ENCODE data around the gene GPNMB. TPM values are rescaled to one million over a fixed set of nuclear protein-coding genes. Genes with fewer than 3 reads are reported as not detected.

The GPNMB gene
- total RNA-seq, 1 donor from 2014 or later = 13.4 TPM

DNA sequence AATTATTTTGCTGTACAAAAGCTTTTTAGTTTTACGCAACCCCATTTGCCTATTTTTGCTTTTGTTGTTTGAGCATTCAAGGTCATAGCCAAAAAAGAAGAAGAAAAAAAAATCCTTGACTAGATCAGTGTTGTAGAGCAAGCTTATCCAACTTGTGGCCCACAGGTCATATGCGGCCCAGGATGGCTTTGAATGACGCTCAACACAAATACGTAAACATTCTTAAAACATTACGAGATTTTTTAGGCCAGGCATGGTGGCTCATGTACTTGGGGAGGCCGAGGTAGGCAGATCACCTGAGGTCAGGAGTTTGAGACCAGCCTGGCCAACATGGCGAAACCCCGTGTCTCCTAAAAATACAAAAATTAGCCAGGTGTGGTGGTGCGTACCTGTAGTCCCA, 44.4 kb downstream of the GPNMB start:
- Histone ChIP-seq H3K27me3 (ENCODE audit: control insufficient read depth, insufficient read depth, low read length) (no peaks in the 10 kb centered on the region), H3K36me3 (ENCODE audit: control insufficient read depth, insufficient read depth, low read length) (no peaks in the 10 kb centered on the region), H3K4me3 (ENCODE audit: low read depth, low read length) (no peak overlapping the region)
- TF ChIP-seq, protein P1, sequence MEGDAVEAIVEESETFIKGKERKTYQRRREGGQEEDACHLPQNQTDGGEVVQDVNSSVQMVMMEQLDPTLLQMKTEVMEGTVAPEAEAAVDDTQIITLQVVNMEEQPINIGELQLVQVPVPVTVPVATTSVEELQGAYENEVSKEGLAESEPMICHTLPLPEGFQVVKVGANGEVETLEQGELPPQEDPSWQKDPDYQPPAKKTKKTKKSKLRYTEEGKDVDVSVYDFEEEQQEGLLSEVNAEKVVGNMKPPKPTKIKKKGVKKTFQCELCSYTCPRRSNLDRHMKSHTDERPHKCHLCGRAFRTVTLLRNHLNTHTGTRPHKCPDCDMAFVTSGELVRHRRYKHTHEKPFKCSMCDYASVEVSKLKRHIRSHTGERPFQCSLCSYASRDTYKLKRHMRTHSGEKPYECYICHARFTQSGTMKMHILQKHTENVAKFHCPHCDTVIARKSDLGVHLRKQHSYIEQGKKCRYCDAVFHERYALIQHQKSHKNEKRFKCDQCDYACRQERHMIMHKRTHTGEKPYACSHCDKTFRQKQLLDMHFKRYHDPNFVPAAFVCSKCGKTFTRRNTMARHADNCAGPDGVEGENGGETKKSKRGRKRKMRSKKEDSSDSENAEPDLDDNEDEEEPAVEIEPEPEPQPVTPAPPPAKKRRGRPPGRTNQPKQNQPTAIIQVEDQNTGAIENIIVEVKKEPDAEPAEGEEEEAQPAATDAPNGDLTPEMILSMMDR (IDR thresholded peaks at IDR 0.05; ENCODE audit: insufficient read depth, low read length, severe bottlenecking) = no peak
- DNase-seq (ENCODE audit: low read depth) = no peak
- FAIRE-seq = no peak

DNA sequence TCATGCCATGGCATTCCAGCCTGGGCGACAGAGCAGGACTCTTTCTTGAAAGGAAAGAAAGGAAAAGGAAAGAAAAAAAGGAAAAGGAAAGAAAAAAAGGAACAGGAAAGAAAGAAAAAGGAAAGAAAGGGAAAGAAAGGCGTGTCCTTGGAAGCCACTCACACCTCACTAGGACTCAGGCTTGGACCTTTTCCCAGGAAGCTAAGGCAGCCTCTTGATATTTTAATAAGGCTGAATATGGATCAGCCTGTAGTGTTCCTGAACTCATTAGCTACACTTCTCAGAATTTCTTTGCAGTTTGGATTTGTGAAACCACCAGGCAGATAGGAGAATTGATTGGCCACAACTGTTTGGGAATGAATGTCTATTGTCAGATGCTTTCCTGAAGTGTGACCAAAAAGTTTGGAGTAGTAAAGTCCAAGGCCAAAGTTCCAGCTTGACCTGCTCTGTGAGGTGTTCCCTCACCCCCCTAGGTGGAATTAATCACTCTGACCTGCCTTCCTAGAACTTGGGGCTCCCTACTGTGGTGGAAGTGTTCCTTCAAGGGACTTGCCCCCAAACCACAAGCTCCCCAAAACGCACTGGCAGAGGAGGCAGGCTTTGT, 45.5 kb downstream of the GPNMB start:
- TF ChIP-seq, protein P1 (IDR thresholded peaks at IDR 0.05; ENCODE audit: insufficient read depth, low read length, severe bottlenecking) = no peak
- no peak for FAIRE-seq
- DNase-seq (ENCODE audit: low read depth) = no peak
- H3K36me3 ChIP-seq (ENCODE audit: control insufficient read depth, insufficient read depth, low read length) = no peaks in the 10 kb centered on the region
- H3K27me3 ChIP-seq (ENCODE audit: control insufficient read depth, insufficient read depth, low read length) = no peaks in the 10 kb centered on the region
- H3K4me3 ChIP-seq (ENCODE audit: low read depth, low read length) = no peak overlapping the region

DNA sequence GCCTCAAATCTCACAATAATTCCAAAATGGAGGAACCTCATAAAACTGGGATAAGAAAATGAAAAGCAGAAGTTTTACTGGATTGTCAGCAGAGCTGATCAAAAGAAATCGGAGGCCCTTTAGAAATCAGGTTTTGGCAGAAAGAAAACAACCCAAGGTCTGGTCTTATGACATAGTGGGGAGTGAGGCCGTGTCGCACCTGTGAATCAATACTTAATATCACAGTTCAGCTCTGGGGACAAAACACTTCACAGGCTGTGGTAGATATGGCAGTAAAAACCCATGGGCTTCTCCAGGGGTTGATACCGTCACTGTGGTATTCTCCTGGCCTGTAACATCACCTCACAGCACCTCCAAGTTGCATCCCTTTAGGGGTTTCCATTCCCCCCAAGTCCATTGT, 46.0 kb downstream of the GPNMB start:
- no peak for FAIRE-seq

DNA sequence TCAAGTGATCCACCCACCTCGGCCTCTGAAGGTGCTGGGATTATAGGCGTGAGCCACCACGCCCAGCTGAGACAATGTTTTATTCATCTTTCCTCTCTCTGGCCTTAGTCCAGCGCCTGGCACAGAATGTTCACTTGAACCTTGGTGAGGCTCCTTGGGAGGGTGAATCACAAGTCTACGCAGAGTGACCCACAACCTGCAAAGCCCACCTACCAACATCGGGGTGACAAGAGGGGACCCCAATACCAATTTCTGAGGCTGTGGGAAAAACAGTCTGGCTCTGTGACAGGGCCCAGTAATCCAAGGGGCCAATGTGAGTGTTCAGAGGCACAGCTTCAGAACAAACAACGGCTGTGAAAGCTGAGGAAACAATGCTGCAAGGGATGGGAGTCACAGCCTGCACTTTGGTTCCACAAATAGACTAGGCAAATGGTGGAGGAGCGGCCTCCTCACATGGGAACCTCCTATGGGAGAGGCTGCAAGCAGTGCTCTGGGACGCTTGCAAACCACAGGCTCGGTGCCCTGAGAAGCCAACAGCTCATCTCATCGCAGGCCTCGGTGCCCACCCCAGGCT, 47.0 kb downstream of the GPNMB start:
- Histone ChIP-seq H3K36me3 (ENCODE audit: control insufficient read depth, insufficient read depth, low read length) (no peaks in the 10 kb centered on the region), H3K4me3 (ENCODE audit: low read depth, low read length) (no peak overlapping the region), H3K27me3 (ENCODE audit: control insufficient read depth, insufficient read depth, low read length) (no peaks in the 10 kb centered on the region)
- DNase-seq (ENCODE audit: low read depth) (no peak), FAIRE-seq (no peak)
- TF ChIP-seq, protein P1 (IDR thresholded peaks at IDR 0.05; ENCODE audit: insufficient read depth, low read length, severe bottlenecking) = no peak

More for the DNA sequence above, 46.0 kb downstream of the GPNMB start:
- Histone ChIP-seq H3K4me3 (ENCODE audit: low read depth, low read length) (no peak overlapping the region), H3K36me3 (ENCODE audit: control insufficient read depth, insufficient read depth, low read length) (no peaks in the 10 kb centered on the region), H3K27me3 (ENCODE audit: control insufficient read depth, insufficient read depth, low read length) (no peaks in the 10 kb centered on the region)
- TF ChIP-seq, protein P1 (IDR thresholded peaks at IDR 0.05; ENCODE audit: insufficient read depth, low read length, severe bottlenecking) = no peak
- no peak for DNase-seq (ENCODE audit: low read depth)

DNA sequence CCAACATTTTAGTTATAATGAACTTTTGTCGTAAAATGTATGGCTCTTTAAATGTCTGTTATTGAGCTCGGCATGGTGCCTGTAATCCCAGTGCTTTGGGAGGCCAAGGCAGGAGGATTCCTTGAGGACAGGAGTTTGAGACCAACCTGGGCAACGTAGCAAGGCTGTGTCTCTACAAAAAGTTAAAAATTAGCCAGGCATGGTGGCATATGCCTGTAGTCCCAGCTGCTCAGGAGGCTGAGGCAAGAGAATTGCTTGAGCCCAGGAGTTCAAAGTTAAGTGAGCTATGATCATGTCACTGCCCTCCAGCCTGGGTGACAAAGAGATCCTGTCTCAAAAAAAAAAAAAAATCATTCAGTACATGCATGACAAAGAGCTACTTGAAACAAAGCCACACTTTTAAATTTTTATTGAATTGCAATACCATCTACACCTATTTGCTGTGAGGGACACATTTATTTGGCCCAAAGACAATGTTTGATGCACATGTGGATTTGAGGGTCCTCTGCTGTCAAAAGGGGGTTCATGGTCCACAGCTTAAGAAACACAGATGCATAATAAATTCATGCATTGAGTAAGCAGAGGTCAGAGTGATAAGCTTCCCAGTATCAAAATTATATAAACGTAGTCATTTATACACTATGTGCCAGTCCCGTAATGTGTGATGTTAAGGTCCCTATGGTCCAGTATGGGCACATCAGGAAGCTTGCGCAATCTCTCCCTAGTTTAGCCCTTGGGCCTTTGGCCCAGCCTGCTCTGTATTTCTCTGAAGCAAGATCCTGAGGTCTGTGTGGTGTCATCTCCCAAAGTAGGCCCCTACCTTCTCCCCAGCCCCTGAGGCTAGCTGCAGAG, 48.2 kb downstream of the GPNMB start:
- FAIRE-seq (no peak), DNase-seq (ENCODE audit: low read depth) (no peak)
- no peaks in the 10 kb centered on the region for H3K27me3 ChIP-seq (ENCODE audit: control insufficient read depth, insufficient read depth, low read length)
- H3K36me3 ChIP-seq (ENCODE audit: control insufficient read depth, insufficient read depth, low read length) = no peaks in the 10 kb centered on the region
- H3K4me3 ChIP-seq (ENCODE audit: low read depth, low read length) = no peak overlapping the region
- TF ChIP-seq, protein P1 (IDR thresholded peaks at IDR 0.05; ENCODE audit: insufficient read depth, low read length, severe bottlenecking) = no peak
